ENCODE results near the gene HTR4.

HTR4 gene

DNA sequence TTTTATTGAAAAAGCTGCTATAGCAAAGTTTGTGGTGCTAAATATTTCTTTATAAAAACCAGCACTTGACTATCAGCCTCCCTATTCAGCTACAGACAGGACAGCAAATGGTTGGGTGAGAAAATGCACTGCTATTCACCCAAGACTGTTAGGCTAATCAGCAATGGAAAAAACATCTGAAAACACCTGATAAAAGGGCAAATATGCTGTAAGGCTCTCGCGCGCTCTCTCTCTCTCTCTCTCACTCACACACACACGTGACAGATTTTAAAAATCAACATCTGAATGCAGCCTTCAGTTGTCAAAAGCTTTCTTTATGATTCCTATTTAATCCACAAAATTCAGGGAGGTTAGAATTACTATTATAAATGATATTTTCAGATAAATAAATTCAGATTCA is 80.2 kb downstream of the HTR4 start:
- Histone ChIP-seq H3K27me3 (ENCODE audit: low read depth, low read length) (0 out of 2 replicates have a peak, but pooled peaks cover 4% of the 10 kb centered on the region), H3K9me3 (ENCODE audit: insufficient read depth, low read length) (no peaks in the 10 kb centered on the region), H3K36me3 (replicated peaks; ENCODE audit: low read depth, low read length) (no peaks in the 10 kb centered on the region), H4K20me1 (ENCODE audit: insufficient read depth, low read length) (no peaks in the 10 kb centered on the region), H3K27ac (ENCODE audit: low read length) (no peak overlapping the region), H3K4me3 (ENCODE audit: low read length) (no peak overlapping the region), H3K4me1 (ENCODE audit: low read length) (no peaks in the 10 kb centered on the region), H3K9ac (ENCODE audit: low read length) (no peak overlapping the region), H3K79me2 (ENCODE audit: low read length) (no peaks in the 10 kb centered on the region), H3K4me2 (ENCODE audit: low read length) (no peak overlapping the region), H2AFZ (ENCODE audit: low read depth, low read length) (no peak overlapping the region)
- TF ChIP-seq, protein P1, sequence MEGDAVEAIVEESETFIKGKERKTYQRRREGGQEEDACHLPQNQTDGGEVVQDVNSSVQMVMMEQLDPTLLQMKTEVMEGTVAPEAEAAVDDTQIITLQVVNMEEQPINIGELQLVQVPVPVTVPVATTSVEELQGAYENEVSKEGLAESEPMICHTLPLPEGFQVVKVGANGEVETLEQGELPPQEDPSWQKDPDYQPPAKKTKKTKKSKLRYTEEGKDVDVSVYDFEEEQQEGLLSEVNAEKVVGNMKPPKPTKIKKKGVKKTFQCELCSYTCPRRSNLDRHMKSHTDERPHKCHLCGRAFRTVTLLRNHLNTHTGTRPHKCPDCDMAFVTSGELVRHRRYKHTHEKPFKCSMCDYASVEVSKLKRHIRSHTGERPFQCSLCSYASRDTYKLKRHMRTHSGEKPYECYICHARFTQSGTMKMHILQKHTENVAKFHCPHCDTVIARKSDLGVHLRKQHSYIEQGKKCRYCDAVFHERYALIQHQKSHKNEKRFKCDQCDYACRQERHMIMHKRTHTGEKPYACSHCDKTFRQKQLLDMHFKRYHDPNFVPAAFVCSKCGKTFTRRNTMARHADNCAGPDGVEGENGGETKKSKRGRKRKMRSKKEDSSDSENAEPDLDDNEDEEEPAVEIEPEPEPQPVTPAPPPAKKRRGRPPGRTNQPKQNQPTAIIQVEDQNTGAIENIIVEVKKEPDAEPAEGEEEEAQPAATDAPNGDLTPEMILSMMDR (IDR thresholded peaks at IDR 0.05; ENCODE audit: low read depth, low read length): no peak
- TF ChIP-seq EZH2phosphoT487 (IDR thresholded peaks at IDR 0.05; ENCODE audit: low read depth): no peak

DNA sequence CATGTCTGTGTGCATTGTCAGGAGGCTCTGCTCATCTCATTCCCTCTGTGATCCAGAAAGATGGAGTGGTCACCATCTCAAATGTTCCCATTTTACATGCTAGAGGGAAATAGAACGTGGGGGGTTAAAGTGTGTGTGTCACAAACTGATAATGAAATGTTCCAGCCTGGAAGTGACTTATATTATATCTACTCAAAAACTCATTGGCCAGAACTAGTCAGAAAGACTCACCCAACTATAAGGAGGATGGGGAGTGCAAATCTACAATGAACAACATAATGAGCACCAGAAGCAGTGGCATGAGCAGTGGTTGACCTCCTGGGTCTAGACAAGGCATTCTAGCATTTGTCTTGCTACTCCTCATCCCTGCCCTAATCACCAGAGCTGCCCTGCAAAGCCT is 81.0 kb downstream of the HTR4 start:
- no peak overlapping the region for H3K9ac ChIP-seq (ENCODE audit: low read length)
- no peak overlapping the region for H2AFZ ChIP-seq (ENCODE audit: low read depth, low read length)
- no peaks in the 10 kb centered on the region for H4K20me1 ChIP-seq (ENCODE audit: insufficient read depth, low read length)
- no peak overlapping the region for H3K27ac ChIP-seq (ENCODE audit: low read length)
- no peaks in the 10 kb centered on the region for H3K4me1 ChIP-seq (ENCODE audit: low read length)
- H3K4me2 ChIP-seq (ENCODE audit: low read length): no peak overlapping the region
- 0 out of 2 replicates have a peak, but pooled peaks cover 4% of the 10 kb centered on the region for H3K27me3 ChIP-seq (ENCODE audit: low read depth, low read length)
- no peak overlapping the region for H3K4me3 ChIP-seq (ENCODE audit: low read length)
- no peaks in the 10 kb centered on the region for H3K9me3 ChIP-seq (ENCODE audit: insufficient read depth, low read length)
- H3K79me2 ChIP-seq (ENCODE audit: low read length): no peaks in the 10 kb centered on the region
- no peak for TF ChIP-seq EZH2phosphoT487 (IDR thresholded peaks at IDR 0.05; ENCODE audit: low read depth)
- TF ChIP-seq, protein P1 (IDR thresholded peaks at IDR 0.05; ENCODE audit: low read depth, low read length): no peak
- H3K36me3 ChIP-seq (replicated peaks; ENCODE audit: low read depth, low read length): no peaks in the 10 kb centered on the region

DNA sequence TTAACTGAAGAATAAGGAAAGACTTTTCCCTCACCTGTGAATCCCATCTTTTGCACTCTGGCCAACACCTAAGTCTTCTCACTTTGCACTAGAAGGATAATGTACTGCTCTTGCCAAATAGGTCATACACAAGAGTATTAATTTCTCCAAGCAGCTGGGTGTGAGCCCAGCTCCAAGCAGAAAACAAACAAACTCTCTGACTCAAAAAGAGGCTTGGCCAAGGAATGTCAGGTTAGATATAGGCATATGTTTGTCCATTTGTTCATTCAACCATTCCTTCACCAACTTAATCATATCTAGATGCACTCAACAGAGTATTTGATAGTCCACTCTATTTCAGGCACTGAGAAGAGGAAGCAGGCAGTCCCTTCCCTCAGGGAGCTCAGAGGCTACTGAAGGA is 84.4 kb downstream of the HTR4 start:
- no peak overlapping the region for H2AFZ ChIP-seq (ENCODE audit: low read depth, low read length)
- H3K9ac ChIP-seq (ENCODE audit: low read length): no peak overlapping the region
- TF ChIP-seq, protein P1 (IDR thresholded peaks at IDR 0.05; ENCODE audit: low read depth, low read length): no peak
- TF ChIP-seq EZH2phosphoT487 (IDR thresholded peaks at IDR 0.05; ENCODE audit: low read depth): no peak
- no peaks in the 10 kb centered on the region for H4K20me1 ChIP-seq (ENCODE audit: insufficient read depth, low read length)
- no peaks in the 10 kb centered on the region for H3K79me2 ChIP-seq (ENCODE audit: low read length)
- H3K27me3 ChIP-seq (ENCODE audit: low read depth, low read length): 0 out of 2 replicates have a peak, but pooled peaks cover 4% of the 10 kb centered on the region
- no peaks in the 10 kb centered on the region for H3K9me3 ChIP-seq (ENCODE audit: insufficient read depth, low read length)
- H3K4me2 ChIP-seq (ENCODE audit: low read length): no peak overlapping the region
- H3K4me1 ChIP-seq (ENCODE audit: low read length): no peaks in the 10 kb centered on the region
- H3K27ac ChIP-seq (ENCODE audit: low read length): no peak overlapping the region
- H3K4me3 ChIP-seq (ENCODE audit: low read length): no peak overlapping the region
- no peaks in the 10 kb centered on the region for H3K36me3 ChIP-seq (replicated peaks; ENCODE audit: low read depth, low read length)

DNA sequence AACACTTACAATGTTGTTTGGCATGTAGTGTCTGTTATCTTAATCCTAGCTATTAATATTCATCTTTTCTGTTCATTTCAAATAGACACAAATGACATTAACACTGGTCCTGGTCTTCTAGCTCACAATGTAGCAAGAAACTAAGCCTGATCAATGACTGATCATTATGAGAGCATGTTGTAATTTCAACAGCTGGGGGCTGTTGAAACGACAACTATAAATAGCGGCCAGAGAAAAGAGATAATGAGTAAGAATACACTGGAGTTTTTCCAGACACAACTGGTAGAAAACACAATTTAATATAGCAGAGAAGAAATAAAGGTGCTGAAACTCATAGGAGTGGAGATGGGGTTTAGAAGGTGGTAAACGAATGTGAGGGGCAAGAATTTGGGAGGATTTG is 89.2 kb downstream of the HTR4 start:
- H3K9me3 ChIP-seq (ENCODE audit: insufficient read depth, low read length): no peaks in the 10 kb centered on the region
- no peaks in the 10 kb centered on the region for H4K20me1 ChIP-seq (ENCODE audit: insufficient read depth, low read length)
- H3K4me1 ChIP-seq (ENCODE audit: low read length): no peaks in the 10 kb centered on the region
- peaks cover 7% of the 10 kb centered on the region; the same call in 1 of the 2 replicates for H3K27me3 ChIP-seq (ENCODE audit: low read depth, low read length)
- TF ChIP-seq, protein P1 (IDR thresholded peaks at IDR 0.05; ENCODE audit: low read depth, low read length): no peak
- no peak for TF ChIP-seq EZH2phosphoT487 (IDR thresholded peaks at IDR 0.05; ENCODE audit: low read depth)
- H3K36me3 ChIP-seq (replicated peaks; ENCODE audit: low read depth, low read length): no peaks in the 10 kb centered on the region
- no peak overlapping the region for H2AFZ ChIP-seq (ENCODE audit: low read depth, low read length)
- no peaks in the 10 kb centered on the region for H3K79me2 ChIP-seq (ENCODE audit: low read length)
- no peak overlapping the region for H3K27ac ChIP-seq (ENCODE audit: low read length)
- H3K4me2 ChIP-seq (ENCODE audit: low read length): no peak overlapping the region
- H3K9ac ChIP-seq (ENCODE audit: low read length): no peak overlapping the region
- H3K4me3 ChIP-seq (ENCODE audit: low read length): no peak overlapping the region
